ENCODE data around the gene CFAP43. TPM values are rescaled to one million over a fixed set of nuclear protein-coding genes. Genes with fewer than 3 reads are reported as not detected.

The CFAP43 gene
- total RNA-seq, 2 donors from 2014 or later, result 2.6 to 4.1 TPM

DNA sequence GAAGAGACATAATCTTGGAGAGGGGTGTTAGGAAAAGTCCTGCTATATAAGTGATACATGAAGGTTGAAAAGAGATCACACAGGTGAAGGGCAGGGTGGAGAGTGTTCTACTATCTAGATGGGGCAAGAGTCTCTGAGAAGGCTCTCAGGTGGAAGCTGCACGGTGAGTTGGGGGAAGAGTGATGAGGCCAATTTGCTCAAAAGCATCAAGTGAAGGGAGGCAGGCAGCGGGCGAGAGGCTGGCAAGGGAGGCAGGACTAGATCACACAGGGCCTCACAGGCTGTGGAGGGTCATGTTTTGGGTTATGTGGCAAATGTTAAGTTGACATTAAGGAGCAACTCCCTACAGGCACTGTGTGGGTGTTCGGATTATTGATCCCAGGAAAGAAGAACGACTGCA, 143.9 kb downstream of the CFAP43 start:
- TF ChIP-seq, protein P1, sequence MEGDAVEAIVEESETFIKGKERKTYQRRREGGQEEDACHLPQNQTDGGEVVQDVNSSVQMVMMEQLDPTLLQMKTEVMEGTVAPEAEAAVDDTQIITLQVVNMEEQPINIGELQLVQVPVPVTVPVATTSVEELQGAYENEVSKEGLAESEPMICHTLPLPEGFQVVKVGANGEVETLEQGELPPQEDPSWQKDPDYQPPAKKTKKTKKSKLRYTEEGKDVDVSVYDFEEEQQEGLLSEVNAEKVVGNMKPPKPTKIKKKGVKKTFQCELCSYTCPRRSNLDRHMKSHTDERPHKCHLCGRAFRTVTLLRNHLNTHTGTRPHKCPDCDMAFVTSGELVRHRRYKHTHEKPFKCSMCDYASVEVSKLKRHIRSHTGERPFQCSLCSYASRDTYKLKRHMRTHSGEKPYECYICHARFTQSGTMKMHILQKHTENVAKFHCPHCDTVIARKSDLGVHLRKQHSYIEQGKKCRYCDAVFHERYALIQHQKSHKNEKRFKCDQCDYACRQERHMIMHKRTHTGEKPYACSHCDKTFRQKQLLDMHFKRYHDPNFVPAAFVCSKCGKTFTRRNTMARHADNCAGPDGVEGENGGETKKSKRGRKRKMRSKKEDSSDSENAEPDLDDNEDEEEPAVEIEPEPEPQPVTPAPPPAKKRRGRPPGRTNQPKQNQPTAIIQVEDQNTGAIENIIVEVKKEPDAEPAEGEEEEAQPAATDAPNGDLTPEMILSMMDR (conservative IDR thresholded peaks at IDR 0.05), result no peak
- Histone ChIP-seq H3K4me1 (ENCODE audit: control insufficient read depth, insufficient read depth, low read length) (peaks cover 5% of the 10 kb centered on the region), H3K9me3 (ENCODE audit: control insufficient read depth, low read length) (no peaks in the 10 kb centered on the region), H3K36me3 (ENCODE audit: control insufficient read depth, insufficient read depth, low read length) (no peaks in the 10 kb centered on the region), H3K27me3 (ENCODE audit: control insufficient read depth, insufficient read depth, low read length, poor library complexity, severe bottlenecking) (no peaks in the 10 kb centered on the region), H3K27ac (ENCODE audit: low read depth, low read length) (no peak overlapping the region), H3K9ac (ENCODE audit: extremely low read depth, low read length, poor library complexity, severe bottlenecking) (no peak overlapping the region), H3K4me3 (ENCODE audit: low read length) (no peak overlapping the region)
- Mint-ChIP-seq H3K36me3 (ENCODE audit: low read depth) (no peaks in the 10 kb centered on the region), H3K4me1 (peaks cover 22% of the 10 kb centered on the region), H3K4me3 (no peak overlapping the region), H3K9me3 (no peaks in the 10 kb centered on the region), H3K27ac (no peak overlapping the region), H3K27me3 (ENCODE audit: insufficient read depth) (no peaks in the 10 kb centered on the region)
- no peak for DNase-seq
- 81 to 93% methylated on average over 2 to 5 of the region's 5 CpGs for WGBS, 2 experiments (ENCODE audit: insufficient coverage in 1 of 2, insufficient read length in 1 of 2)

DNA sequence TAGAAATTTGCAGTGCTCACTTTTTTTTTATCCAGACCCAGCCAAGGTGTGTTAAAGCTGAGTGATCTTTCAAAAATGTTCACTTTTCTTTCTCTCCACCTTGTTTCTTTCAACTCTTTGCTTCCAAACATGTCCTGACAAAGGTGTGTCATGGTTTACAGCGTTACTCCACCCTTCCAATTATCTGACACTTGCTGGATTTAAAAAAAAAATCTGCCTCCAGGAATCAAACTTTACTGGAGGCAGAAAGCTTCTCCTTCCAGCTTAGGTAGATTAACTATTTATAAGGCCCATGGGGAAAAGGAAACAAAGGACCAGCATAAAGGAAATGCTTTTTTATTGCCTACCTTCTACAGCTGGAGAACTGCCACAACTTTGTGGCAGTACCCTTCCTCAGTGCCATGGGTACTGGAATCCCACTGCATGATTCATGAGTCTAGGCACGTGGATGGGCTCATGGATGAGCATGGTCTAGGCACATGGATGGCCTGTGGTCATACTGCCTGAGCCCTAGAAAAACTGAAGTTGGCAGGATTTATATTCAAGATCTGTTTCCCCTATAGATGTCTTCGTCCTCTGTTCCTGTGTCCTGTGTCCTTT, 146.3 kb downstream of the CFAP43 start, which contains the start of gene COL17A1:
Gene COL17A1 (minus strand): TSS at position 80 of the 600 bp plus-strand sequence. CDS start 5,207 bp downstream, outside the sequence.
- no peaks in the 10 kb centered on the region for H3K9me3 ChIP-seq (ENCODE audit: control insufficient read depth, low read length)
- H3K4me1 Mint-ChIP-seq, result peaks cover 25% of the 10 kb centered on the region
- no peak within 1 kb of the TSS for H3K27ac ChIP-seq (ENCODE audit: low read depth, low read length)
- no peak within 1 kb of the TSS for H3K4me3 ChIP-seq (ENCODE audit: low read length)
- WGBS, 2 experiments (ENCODE audit: insufficient coverage in 1 of 2, insufficient read length in 1 of 2), result 88 to 93% methylated on average over 3 of the region's 3 CpGs
- no peaks in the 10 kb centered on the region for H3K36me3 Mint-ChIP-seq (ENCODE audit: low read depth)
- H3K4me1 ChIP-seq (ENCODE audit: control insufficient read depth, insufficient read depth, low read length), result peaks cover 5% of the 10 kb centered on the region
- TF ChIP-seq, protein P1 (conservative IDR thresholded peaks at IDR 0.05), result no peak
- no peaks in the 10 kb centered on the region for H3K36me3 ChIP-seq (ENCODE audit: control insufficient read depth, insufficient read depth, low read length)
- no peaks in the 10 kb centered on the region for H3K27me3 ChIP-seq (ENCODE audit: control insufficient read depth, insufficient read depth, low read length, poor library complexity, severe bottlenecking)
- no peaks in the 10 kb centered on the region for H3K27me3 Mint-ChIP-seq (ENCODE audit: insufficient read depth)
- no peak within 1 kb of the TSS for H3K4me3 Mint-ChIP-seq
- H3K27ac Mint-ChIP-seq, result peak within 1 kb of the TSS; percentile 18
- no peak for DNase-seq
- H3K9ac ChIP-seq (ENCODE audit: extremely low read depth, low read length, poor library complexity, severe bottlenecking), result no peak within 1 kb of the TSS
- H3K9me3 Mint-ChIP-seq, result no peaks in the 10 kb centered on the region

DNA sequence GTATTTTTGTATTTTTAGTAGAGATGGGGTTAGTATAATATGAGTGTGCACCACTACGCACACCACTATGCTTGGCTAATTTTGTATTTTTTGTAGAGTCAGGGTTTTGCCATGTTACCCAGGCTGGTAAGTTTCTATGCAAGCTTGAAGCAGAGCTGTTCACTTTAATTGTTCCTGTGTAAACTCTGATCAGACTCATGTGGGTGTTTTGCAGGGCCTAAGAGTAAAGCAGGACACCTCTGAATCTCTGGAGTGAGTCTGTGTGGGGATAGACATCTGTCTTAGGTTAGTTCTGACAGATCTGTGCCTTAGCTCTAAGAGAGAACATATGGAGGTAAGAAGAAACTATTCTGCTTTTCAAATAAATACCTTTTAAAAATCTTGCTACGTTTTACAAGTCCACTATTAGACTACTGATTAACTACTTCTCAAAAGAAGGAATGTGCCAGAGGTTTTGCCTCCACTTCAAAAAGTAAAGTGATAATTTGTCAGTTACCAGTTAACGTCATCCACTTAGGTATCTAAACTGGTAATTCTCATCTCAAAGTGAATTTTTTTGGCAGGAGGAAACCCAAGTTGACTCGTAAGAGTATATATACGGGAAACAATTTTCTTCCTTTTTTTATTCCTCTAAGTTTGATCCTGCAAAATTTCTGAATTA, 147.6 kb downstream of the CFAP43 start:
- TF ChIP-seq, protein P1 (conservative IDR thresholded peaks at IDR 0.05), result no peak
- no peak overlapping the region for H3K4me3 Mint-ChIP-seq
- peaks cover 5% of the 10 kb centered on the region for H3K4me1 ChIP-seq (ENCODE audit: control insufficient read depth, insufficient read depth, low read length)
- no peaks in the 10 kb centered on the region for H3K36me3 Mint-ChIP-seq (ENCODE audit: low read depth)
- H3K9ac ChIP-seq (ENCODE audit: extremely low read depth, low read length, poor library complexity, severe bottlenecking), result no peak overlapping the region
- H3K9me3 ChIP-seq (ENCODE audit: control insufficient read depth, low read length), result no peaks in the 10 kb centered on the region
- no peaks in the 10 kb centered on the region for H3K9me3 Mint-ChIP-seq
- no peaks in the 10 kb centered on the region for H3K36me3 ChIP-seq (ENCODE audit: control insufficient read depth, insufficient read depth, low read length)
- no peak overlapping the region for H3K27ac ChIP-seq (ENCODE audit: low read depth, low read length)
- WGBS, 2 experiments (ENCODE audit: insufficient coverage in 1 of 2, insufficient read length in 1 of 2), result 91 to 93% methylated on average over 4 to 5 of the region's 5 CpGs
- no peaks in the 10 kb centered on the region for H3K27me3 Mint-ChIP-seq (ENCODE audit: insufficient read depth)
- H3K4me3 ChIP-seq (ENCODE audit: low read length), result no peak overlapping the region
- H3K27ac Mint-ChIP-seq, result no peak overlapping the region
- H3K4me1 Mint-ChIP-seq, result peaks cover 30% of the 10 kb centered on the region
- H3K27me3 ChIP-seq (ENCODE audit: control insufficient read depth, insufficient read depth, low read length, poor library complexity, severe bottlenecking), result no peaks in the 10 kb centered on the region
- DNase-seq, result no peak
